ENCODE measurements around the gene SCD5.

The SCD5 gene

DNA sequence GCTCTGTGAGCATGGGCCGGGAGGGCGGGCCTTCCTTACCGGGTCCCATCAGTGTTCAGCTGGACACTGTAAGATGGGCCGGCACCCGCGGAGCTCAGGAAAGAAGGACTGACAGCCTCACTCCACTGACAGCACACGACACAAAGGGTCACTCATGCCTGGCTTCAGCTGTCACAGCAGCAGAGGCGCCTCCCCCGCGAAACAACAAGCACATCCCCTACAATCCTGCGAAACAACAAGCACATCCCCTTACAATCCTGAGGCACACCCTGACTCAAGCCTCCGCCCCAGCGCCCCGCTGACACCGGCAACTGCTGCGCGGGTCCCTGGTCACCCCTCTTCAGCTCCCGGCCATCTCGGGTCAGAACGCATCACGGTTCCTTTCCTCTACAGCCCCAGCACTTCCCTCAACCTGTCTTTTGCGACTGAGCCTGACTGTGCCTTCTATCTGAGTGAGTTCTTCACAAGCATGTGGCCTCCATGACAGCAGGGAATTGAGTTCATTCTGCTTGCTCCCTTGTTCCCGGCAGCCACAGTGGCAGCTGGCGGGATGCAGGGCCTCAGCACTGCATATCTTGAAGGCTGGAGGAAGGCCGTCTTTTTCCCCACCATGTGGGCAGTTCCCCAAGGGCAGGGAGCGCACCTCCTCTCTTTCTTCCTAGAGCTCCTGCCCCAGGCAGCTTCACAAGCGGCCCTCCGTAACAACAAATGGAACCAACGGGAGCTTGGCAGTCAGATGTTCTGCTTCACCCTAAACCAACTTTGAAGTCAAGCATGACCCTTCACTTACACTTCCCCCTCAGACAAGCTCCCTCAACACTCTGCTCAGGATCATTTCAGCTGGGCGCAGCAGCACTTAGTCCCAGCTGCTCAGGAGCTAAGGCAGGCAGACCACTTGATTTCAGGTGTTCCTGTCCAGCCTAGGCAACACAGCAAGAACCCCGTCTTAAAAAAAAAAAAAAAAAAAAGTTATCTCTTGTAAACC is 39.6 kb downstream of the SCD5 start:
- no peak for DNase-seq

DNA sequence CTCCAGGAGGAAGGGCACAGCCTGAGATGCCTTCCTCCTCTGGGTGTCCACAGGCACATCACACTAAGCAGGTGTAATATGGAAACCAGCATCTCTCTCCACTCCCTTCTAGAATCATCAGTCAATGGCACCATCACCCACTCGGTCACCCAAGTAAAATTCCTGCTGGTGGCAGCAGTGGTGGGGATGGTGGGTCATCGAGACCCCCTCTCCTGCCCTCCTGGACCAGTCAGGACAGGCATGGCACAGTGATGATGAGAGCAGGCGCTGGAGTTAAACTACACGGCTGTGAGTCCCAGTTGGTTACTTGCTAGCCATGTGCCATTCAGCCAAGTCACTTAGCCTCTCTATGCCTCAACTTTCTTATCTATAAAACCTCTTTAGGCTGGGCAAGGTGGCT is 42.5 kb downstream of the SCD5 start:
- DNase-seq: no peak

DNA sequence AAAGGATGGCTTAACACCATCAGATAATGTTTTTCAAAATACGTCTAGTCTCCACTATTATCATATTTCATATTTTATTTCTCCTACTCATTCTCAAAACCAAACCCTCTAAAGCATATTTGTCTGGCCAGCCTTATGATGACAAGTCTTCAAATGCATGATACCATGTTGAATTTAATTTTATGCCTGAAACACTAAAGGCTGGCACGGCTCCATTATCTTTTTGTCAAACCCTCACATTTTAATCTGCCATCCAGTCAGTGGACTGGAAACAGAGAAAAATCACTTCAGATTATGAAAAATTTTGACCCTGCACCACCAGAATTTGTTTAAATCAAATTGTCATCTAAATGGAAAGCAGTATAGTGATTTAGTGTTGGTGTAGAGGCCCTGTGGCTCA is 42.9 kb downstream of the SCD5 start:
- no peak for DNase-seq

DNA sequence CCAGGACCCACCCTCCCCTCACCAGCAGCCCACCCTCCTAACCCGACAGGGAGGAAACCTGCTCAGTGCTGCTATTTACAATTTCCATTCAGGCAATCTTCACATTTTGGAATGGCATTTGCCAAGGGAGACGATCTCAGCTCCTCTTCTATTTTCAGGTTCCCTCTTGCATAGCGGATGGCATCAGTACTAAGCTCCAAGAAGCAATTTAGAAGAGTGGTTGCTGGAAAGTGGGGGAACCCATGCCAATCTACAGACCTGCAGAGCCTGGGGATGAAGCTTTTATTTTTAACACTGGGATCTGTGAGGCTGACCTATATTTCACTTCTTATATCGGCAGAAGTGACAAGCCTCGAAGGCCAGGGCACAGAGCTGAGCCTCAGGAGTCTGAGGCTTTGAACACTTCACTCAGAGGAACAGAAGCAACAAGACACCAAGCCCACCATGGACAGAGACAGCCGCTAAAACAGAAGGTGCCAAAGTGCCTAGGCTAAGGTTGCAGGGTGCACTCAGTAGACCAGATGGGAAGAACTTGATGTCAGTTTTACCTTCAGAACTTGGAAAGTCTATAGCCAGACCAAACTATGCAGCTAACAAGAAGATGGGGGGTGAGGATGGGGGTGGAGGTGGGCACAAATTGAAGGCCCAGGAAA is 44.0 kb downstream of the SCD5 start:
- no peak for DNase-seq

DNA sequence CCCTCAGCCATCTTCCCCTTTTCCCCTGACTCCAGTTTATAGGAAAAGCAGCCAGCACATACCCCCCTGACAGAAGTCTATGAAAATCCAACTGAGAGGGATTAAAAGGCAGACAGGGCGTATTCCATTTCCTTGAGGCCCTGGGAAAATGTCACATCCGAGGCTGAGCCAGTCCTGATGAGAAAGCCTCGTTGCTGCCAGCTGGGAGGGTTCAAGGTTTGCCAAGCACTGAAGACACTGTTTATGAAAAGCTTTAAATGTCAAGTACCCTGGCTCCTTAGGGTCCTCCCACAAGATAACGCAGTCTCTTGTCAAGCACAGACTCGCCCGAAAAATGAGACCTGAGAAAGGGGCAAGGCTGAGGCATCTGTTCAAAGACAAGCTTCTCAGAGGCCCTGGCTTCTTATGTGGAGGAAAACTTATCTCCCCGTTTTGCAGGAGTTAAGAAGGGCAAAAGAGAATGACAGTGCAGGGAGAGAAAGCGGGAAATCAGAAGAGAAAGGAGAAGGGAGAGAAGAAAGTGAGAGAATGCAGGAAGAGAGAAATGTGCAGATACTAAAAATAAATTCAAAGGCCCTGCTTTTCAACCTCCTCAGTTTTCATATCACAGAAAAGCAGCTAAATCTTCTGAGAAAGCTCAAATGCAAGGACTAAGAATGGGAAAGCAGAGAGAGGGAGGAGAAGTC is 44.7 kb downstream of the SCD5 start:
- no peak for DNase-seq

DNA sequence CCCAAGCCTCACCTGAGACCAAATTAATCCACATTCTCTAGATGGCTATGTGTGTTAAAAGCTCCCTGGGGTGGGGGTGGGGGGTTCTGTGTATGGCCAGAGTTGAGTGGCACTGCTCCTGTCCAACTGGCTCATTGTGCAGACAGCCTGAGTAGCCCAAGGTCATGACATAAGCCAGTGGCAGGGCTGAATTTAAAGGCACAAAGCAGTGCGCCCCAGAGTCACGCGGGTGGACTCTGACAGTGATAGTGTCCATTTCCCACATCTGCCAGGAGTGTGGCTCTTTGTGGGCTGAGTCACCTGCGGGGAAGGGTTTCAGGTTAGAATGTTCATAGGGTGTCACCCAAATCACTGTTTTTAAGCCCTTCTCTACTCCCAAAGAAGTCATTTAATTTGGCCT is 45.4 kb downstream of the SCD5 start:
- no peak for DNase-seq

DNA sequence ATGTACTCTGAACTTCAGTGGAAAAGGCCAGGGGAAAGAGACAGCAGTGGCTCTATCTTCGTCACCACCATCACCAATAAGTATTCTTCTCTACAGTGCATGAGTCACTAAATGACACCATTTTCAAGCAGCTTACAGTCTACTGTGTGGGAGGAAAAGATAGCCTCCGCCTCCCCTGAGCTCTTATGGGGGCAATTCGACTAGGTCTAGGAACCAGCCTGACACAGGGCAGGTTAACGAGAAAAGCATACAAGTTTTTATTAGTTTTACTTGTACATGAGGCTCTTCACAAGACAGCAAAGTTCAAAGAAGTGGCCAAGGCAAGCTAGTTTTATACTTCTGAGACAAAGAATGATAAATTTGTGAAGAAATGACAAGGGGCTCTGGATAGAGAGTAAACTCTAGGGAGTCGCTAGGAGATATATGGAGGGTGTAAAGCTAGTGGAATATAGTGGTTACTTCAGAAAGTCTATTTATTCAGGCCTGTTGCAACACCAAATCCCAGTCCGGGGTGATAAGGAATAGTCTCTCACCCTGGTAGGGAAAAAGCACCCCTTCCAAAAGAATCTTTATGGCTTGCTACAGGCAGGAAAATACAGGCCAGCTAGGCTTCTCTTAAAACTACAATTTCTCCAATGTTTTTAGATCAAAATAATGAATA is 49.7 kb downstream of the SCD5 start:
- DNase-seq: no peak

DNA sequence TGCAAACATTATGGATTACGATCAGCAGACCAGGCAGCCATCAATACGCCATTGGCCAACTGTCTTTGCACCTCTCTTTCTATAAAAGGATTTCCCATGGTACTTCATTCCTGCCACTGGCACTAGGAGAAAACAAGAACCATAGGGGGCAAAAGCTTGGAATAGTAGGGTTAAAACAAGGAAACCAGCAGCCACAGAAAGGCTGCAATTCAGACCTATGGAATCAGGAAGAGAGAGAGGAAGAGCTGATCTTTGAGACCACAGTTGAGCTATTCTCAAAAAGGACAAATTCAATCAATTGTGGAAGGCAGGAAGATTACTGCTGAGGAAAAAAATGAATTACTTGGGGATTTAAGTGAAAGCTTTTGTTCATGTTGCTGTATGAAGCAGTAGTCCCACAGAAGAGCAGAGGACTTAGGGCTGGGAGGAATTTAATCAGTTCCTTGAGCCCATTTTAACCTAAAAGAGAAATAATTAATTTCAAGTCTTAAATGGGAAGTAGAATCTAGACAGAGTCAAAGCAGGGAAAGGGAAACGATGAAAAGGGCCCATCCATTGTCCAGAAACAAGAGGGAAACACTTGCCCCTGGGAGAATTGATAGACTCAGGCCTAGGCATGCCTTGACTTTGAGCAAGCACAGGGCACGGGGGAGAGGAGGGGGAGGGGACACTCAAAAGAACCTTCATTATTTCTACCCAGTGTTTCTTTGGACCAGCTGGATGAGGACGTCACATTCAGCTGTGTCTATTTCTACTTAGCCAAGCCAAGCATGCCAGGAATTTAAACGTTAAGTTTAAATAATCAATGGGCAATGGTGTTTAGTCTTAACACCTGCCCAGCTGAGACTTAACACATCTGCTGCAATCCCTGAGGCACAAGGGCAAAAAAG is 50.7 kb downstream of the SCD5 start:
- DNase-seq: no peak

DNA sequence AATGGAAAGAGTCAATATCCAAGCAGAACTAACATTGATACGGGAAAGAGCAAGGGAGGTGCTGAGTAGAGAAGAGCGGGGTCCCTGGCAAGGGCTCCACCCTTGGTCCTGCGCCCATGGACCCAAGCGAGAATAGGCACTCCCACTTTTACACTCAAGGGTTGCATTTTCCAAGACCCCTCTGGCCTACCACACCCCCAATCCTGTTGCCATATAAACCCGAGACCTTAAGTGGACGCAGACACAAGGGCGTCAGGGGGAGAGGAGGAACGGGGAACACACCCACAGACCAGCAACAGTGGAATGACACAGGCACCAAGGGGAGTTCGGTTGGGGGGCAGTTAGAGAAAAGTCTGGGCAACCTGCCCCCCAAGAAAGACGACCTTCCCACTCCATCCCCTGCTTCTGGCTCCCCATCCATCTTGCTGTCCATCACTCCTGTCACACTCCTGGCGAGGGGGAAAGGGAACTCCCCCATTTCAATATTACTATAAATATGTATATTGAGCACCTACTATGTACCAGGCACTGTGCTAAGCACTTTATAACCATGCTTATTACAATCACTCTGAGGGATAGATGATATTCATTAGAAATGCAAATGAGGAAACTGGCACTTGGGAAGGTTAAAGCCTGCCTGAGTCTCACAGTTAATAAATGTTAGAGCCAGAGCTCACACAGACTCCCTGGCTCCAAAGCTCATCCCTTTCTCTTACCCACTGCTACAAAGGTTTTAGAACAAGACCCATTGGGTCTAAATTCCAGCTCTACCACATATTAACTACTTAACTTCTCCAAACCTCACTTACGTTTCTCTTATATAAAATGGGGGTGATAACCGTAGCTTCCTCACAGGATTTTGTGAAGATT is 51.7 kb downstream of the SCD5 start:
- DNase-seq: no peak

DNA sequence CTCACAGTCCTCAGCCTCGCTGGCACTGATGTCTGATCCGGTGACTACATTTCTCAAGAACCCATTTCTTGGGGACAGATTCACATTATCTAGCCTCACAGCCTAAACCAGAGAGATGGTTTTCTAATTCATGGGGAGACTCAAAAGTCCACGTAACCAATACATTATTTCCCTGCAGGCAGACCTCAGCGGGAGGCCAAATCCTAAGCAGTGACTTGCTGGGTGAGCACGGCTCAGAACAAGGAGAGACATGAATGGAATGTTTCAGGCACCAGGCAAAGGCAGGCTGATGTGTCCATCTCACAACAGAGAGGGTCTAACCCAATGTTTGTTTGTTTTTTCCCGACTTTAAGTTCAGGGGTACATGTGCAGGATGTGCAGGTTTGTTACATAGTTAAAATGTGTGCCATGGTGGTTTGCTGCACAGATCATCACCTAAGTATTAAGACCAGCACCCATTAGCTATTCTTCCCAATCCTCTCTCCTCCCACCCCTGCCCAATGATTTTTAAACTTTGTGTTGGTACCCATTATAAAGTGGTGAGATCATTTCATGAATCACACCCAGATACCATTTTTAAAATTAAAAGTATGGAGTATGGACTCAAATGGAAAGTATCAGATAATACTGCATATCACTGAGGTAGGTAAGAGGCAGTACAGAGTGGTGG is 53.3 kb downstream of the SCD5 start:
- no peak for DNase-seq

DNA sequence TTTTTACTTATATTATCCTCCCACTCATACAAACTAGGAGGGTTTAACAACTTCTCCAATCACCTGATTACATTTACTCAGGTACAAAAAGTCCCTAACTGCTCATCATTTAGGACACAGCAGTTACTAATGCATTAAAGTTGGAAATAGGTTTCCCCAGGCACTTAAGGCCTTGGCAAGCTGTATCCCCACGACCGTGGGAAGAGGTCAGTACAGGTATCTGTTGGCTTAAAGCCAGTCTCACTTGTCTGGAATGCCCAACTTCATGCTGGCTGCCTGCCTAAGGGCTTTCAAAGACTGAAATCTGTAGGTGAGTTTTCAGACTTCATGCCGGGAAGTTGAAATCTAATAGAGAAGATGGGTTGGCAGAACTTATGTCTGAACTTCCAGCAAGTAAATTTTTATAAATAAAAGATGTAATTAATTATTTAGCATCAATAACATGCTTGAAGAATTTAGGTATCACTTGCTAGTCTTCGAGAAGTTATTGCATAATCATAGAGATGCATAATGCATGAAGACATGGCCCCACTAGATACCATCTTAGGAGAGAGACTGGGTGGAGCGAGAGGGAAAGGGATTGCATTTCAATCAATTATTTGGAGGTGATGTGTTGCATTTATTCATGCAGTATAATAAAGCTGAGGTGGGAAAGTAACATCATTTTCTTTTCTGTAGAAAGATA is 54.2 kb downstream of the SCD5 start:
- no peak for DNase-seq

DNA sequence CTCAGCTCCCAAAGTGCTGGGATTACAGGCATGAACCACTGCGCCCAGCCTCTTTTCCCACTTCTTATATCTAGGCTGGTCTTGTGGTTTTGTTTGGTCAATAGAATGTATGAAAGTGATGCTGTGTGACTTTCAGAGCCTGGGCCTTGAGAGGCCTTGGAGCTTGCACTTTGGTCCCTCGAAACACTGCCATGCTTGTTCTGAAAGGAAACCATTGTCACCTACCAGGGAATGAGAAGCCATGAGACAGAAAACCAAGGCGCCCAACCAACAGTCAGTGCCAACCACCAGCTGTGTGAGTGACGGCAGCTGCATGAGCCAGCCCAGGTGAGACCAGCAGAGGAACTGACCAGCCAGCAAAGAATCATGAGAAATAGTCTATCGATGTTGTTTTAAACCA is 57.4 kb downstream of the SCD5 start:
- no peak for DNase-seq

DNA sequence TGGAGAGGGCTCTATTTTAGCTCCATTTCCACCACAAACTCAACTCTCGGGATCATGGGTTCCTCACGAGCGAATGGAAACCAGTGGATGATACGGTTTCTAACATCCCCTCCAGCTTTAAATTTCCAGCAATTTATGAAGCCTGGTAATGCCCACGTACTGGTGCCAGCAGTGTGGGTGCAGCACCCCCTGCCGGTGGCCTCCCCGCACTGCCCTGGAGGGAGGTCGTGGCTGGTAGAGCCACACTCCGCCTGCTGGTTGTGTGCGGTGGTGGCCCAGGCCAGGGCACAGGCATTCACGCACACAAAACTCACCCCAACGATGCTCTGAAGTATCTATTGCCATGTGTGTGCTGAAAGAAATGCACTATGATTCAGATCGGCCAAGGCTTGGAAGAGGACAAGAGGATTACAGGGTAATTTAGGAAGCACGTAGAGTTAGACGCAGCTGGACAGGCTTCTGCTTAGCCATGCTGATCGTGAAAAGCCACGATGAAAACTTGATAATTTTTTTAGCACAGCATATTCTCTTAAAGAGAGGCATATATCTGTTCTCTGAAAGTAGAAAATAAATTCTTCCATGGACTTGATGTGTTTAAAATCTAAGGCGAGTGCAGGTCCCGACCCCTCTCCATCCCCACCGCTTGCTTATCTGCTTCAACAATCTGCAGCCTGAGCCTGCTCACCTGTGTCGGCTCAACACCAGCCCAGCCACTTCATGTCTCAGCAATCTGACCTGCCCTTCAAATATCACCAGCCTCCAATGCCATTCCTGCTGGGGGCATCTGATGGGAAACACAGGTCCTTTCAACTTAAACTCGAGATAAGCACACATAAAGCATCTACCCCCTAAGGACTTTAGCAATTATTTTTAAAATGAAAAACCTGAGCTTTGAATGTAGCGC is 59.1 kb downstream of the SCD5 start:
- peak; percentile 43 for DNase-seq

DNA sequence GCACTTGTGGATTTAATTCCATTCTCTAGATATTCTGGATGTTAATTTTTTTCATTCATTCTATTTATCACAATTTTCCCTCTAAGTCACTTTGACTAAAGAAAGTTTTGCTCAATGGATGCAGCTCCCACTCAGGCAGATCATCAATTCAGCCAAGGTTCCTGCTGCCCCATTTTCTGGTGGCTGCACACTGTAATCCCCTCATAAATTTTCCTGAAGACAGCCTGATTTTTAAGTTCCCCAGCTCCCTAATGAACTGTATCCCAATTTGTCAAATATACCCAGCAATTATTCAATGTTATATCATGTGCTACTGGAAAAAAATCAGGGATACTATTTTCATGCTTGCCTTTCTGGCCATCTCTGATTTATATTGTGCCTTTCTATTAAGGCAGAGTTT is 61.2 kb downstream of the SCD5 start:
- DNase-seq: no peak

DNA sequence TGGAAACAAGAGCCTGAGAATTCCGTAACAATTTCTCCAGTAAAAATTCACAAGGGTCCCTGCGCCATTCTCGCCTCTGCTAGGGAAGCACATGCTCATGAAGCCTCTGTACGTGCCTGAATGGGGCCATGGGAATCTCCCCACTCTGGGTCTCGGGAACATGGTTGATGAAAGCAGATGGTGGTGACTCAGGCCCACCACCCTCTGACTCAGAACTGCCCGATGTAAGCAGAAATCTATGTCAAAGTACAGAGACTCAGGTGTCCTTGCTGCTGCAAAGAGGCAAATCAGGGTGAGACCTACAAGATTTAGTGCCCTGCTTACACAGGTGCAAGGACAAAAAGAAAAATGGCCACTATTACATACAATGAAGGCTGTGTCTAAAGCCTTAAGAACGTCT is 65.0 kb downstream of the SCD5 start:
- DNase-seq: no peak

DNA sequence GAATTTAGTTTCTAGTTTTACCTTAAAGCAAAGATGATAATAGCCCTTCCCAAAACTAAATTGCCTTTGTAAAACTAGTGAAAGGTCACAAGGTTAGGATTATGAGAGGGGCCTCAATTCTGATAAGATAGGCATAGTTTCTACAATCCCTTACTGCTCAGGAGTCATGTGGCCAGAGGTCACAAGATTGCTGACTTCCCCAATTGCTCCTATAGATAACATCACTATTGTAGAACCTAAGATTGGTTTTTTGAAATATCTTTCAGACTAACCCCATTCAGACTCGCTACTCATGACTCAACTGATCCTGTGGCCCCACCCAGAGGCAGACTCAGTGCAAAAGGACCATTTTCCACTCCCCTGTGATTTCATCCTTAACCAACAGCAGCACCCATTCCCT is 70.3 kb downstream of the SCD5 start:
- no peak for DNase-seq

DNA sequence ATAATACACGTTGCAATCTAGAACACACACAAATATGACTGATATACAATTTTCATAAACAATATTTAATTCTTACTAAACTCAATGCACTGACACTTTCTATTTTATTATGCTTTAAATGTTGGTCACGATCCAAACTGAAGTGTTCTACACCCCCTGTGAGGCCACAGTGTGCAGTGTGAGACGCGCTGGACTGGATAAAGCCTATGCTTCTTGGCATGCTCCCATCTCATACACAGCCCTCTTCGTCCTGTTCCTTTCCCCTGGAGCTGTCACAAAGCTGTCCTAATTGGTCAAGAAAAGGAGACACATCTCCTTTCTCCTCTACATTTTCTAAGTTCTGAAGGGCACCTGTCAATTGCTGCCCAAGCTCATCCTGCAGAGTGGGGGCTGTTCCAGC is 72.0 kb downstream of the SCD5 start:
- no peak for DNase-seq

DNA sequence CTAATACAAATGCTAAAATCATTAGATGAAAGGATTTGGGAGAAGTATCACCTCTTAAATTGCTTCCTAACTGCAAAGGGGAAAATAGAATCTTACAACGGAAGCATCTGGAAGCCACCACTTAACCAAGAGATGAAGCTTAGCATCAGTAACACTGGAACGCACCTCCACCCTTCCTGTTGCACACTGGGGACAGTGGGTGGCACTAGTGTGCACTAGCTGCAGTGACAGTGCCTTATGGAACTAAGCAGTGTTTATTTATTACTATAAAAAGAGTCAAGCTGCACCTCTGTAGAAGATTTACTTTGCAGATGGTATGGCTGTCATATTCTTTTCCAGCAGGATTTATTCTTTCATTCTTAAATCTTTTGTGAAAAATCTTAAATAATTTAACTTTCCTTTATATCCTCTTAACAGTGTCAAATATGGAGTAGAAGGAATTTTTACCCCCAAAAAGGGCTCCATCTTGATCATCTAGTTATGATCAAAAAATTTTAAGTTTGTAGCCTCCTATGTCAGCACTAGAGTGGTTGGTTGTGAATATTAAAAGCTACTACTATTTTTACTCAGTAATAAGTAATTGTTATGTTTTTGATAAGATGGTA is 76.7 kb downstream of the SCD5 start:
- DNase-seq: no peak
